Activated CD4-positive, alpha-beta T cell treated with anti-CD3 and anti-CD28 coated beads for 36 hours (primary cell): ENCODE data around the gene TAF11L4. TPM values are rescaled to one million over a fixed set of nuclear protein-coding genes. Genes with fewer than 3 reads are reported as not detected.
"Not testable (repeated sequence)": the region's sequence is repeated elsewhere in the genome, so short reads cannot be mapped to it uniquely, and the experiment has no call there.

Experiments
- ATAC-seq: fragments of 200-7000 bp; cut with Tn5 transposase; one replicate; pipeline ENCODE4 v1.10.0; 2021; ENCODE audit warnings: mild to moderate bottlenecking, moderate library complexity
- CTCF ChIA-PET: fragments of 350-600 bp; sonication (Branson Sonifier 250); formaldehyde crosslinking; loops from one replicate; lab custom pipeline; 2021; ENCODE audit warnings: antibody characterized with exemption; lab: Charles Lee
- POLR2A ChIA-PET: fragments of 350-600 bp; sonication (Branson Sonifier 250); formaldehyde crosslinking; loops from one replicate; lab custom pipeline; 2021; ENCODE audit warnings: antibody characterized with exemption, inconsistent platforms; lab: Charles Lee
- DNase-seq: peaks from one replicate; pipeline ENCODE4 v3.0.0-alpha.2; 2020
- H3K27ac Mint-ChIP-seq: one replicate; pipeline ENCODE4 v1.8.0; 2021; ENCODE audit warnings: mixed read lengths
- H3K27me3 Mint-ChIP-seq: one replicate; pipeline ENCODE4 v1.8.0; 2021; ENCODE audit warnings: mixed read lengths
- H3K36me3 Mint-ChIP-seq: one replicate; pipeline ENCODE4 v1.8.0; 2021; ENCODE audit warnings: low read depth, mixed read lengths
- H3K4me1 Mint-ChIP-seq: one replicate; pipeline ENCODE4 v1.8.0; 2021; ENCODE audit warnings: mixed read lengths
- H3K4me3 Mint-ChIP-seq: one replicate; pipeline ENCODE4 v1.8.0; 2021; ENCODE audit warnings: mild to moderate bottlenecking, moderate library complexity, mixed read lengths
- H3K9me3 Mint-ChIP-seq: one replicate; pipeline ENCODE4 v1.8.0; 2021; ENCODE audit warnings: low read depth, mixed read lengths
- intact Hi-C, 2 experiments: fragments of 100-400 bp; cut with DNase I in 1 of 2; cut with micrococcal nuclease in 1 of 2; formaldehyde crosslinking; loops; one replicate each; pipeline versions ENCODE4 v1.14.2 to v1.15.1; 2022 to 2024; cut with DNase I, micrococcal nuclease
- total RNA-seq, 2 experiments: library from RNA; stranded (reverse); gene quantifications; one replicate each; pipeline ENCODE4 v1.2.3, GENCODE V29; 2021

TAF11L4 gene
- total RNA-seq = not detected

- ATAC-seq, H3K27me3 Mint-ChIP-seq, H3K4me3 Mint-ChIP-seq, H3K9me3 Mint-ChIP-seq, DNase-seq, CTCF ChIA-PET, H3K36me3 Mint-ChIP-seq, intact Hi-C loops, H3K27ac Mint-ChIP-seq, POLR2A ChIA-PET, H3K4me1 Mint-ChIP-seq: not testable (repeated sequence)
These were observed at the start of gene TAF11L4 for GRCh38 chr5:17521501-17521900. Gene TAF11L4, plus strand, starts transcription at chr5:17521801.

GRCh38 chr5:17475064-17475463 is 46.5 kb upstream of the TAF11L4 start:
- ATAC-seq, H3K4me3 Mint-ChIP-seq, H3K27ac Mint-ChIP-seq, H3K36me3 Mint-ChIP-seq, CTCF ChIA-PET, POLR2A ChIA-PET, H3K27me3 Mint-ChIP-seq, DNase-seq, H3K4me1 Mint-ChIP-seq, H3K9me3 Mint-ChIP-seq, intact Hi-C loops: not testable (repeated sequence)

- H3K4me3 Mint-ChIP-seq = no peak overlapping the region
- no peaks in the 10 kb centered on the region for H3K27me3 Mint-ChIP-seq
- ChIA-PET POLR2A (no interaction called here), CTCF (no interaction called here)
- ATAC-seq (no peak), DNase-seq (no peak)
- intact Hi-C loops = no loop called here
- no peaks in the 10 kb centered on the region for H3K36me3 Mint-ChIP-seq
- H3K9me3 Mint-ChIP-seq = no peaks in the 10 kb centered on the region
- H3K27ac Mint-ChIP-seq = no peak overlapping the region
- H3K4me1 Mint-ChIP-seq = no peaks in the 10 kb centered on the region
These were observed 44.6 kb upstream of the TAF11L4 start for GRCh38 chr5:17477043-17477442.

GRCh38 chr5:17477573-17478265 is 43.9 kb upstream of the TAF11L4 start:
- Mint-ChIP-seq H3K4me3 (no peak overlapping the region), H3K27ac (no peak overlapping the region), H3K36me3 (no peaks in the 10 kb centered on the region), H3K27me3 (no peaks in the 10 kb centered on the region), H3K9me3 (no peaks in the 10 kb centered on the region), H3K4me1 (no peaks in the 10 kb centered on the region)
- DNase-seq (no peak), ATAC-seq (no peak)
- intact Hi-C loops = no loop called here
- ChIA-PET POLR2A (no interaction called here), CTCF (no interaction called here)

- CTCF ChIA-PET = no interaction called here
- H3K9me3 Mint-ChIP-seq = no peaks in the 10 kb centered on the region
- POLR2A ChIA-PET = no interaction called here
- H3K36me3 Mint-ChIP-seq = no peaks in the 10 kb centered on the region
- no peaks in the 10 kb centered on the region for H3K27me3 Mint-ChIP-seq
- H3K4me1 Mint-ChIP-seq = no peaks in the 10 kb centered on the region
- intact Hi-C loops = no loop called here
- H3K4me3 Mint-ChIP-seq = no peak overlapping the region
- ATAC-seq (no peak), DNase-seq (no peak)
- no peak overlapping the region for H3K27ac Mint-ChIP-seq
These were observed 40.2 kb upstream of the TAF11L4 start for GRCh38 chr5:17481378-17481777.

- no peaks in the 10 kb centered on the region for H3K4me1 Mint-ChIP-seq
- H3K36me3 Mint-ChIP-seq = no peaks in the 10 kb centered on the region
- H3K27ac Mint-ChIP-seq = no peak overlapping the region
- H3K9me3 Mint-ChIP-seq = no peaks in the 10 kb centered on the region
- POLR2A ChIA-PET = no interaction called here
- ATAC-seq = no peak
- intact Hi-C loops = no loop called here
- no peak overlapping the region for H3K4me3 Mint-ChIP-seq
- no peaks in the 10 kb centered on the region for H3K27me3 Mint-ChIP-seq
- CTCF ChIA-PET = no interaction called here
- no peak for DNase-seq
These were observed 38.8 kb upstream of the TAF11L4 start for GRCh38 chr5:17482790-17483189.

- H3K4me1 Mint-ChIP-seq, H3K4me3 Mint-ChIP-seq, CTCF ChIA-PET, H3K9me3 Mint-ChIP-seq, H3K27me3 Mint-ChIP-seq, POLR2A ChIA-PET, H3K27ac Mint-ChIP-seq, intact Hi-C loops, DNase-seq, ATAC-seq, H3K36me3 Mint-ChIP-seq: not testable (repeated sequence)
These were observed 35.0 kb upstream of the TAF11L4 start for GRCh38 chr5:17486464-17487173.

GRCh38 chr5:17487174-17487512 is 34.5 kb upstream of the TAF11L4 start:
- intact Hi-C loops = no loop called here
- DNase-seq (no peak), ATAC-seq (no peak)
- H3K4me1 Mint-ChIP-seq = no peaks in the 10 kb centered on the region
- ChIA-PET POLR2A (no interaction called here), CTCF (no interaction called here)
- H3K9me3 Mint-ChIP-seq = no peaks in the 10 kb centered on the region
- no peak overlapping the region for H3K4me3 Mint-ChIP-seq
- H3K27ac Mint-ChIP-seq = no peak overlapping the region
- H3K36me3 Mint-ChIP-seq = no peaks in the 10 kb centered on the region
- H3K27me3 Mint-ChIP-seq = no peaks in the 10 kb centered on the region

- H3K4me1 Mint-ChIP-seq, DNase-seq, H3K4me3 Mint-ChIP-seq, H3K27me3 Mint-ChIP-seq, CTCF ChIA-PET, POLR2A ChIA-PET, ATAC-seq, H3K9me3 Mint-ChIP-seq, H3K36me3 Mint-ChIP-seq, H3K27ac Mint-ChIP-seq, intact Hi-C loops: not testable (repeated sequence)
These were observed 30.3 kb upstream of the TAF11L4 start for GRCh38 chr5:17491257-17491656.

GRCh38 chr5:17492770-17493169 is 28.8 kb upstream of the TAF11L4 start:
- intact Hi-C loops = no loop called here
- Mint-ChIP-seq H3K27me3 (no peaks in the 10 kb centered on the region), H3K27ac (no peak overlapping the region), H3K9me3 (no peaks in the 10 kb centered on the region), H3K36me3 (no peaks in the 10 kb centered on the region), H3K4me3 (no peak overlapping the region), H3K4me1 (no peaks in the 10 kb centered on the region)
- no peak for ATAC-seq
- no peak for DNase-seq
- POLR2A ChIA-PET = no interaction called here
- CTCF ChIA-PET = no interaction called here

- DNase-seq (no peak), ATAC-seq (no peak)
- POLR2A ChIA-PET = no interaction called here
- Mint-ChIP-seq H3K27ac (no peak overlapping the region), H3K9me3 (no peaks in the 10 kb centered on the region), H3K36me3 (no peaks in the 10 kb centered on the region), H3K4me3 (no peak overlapping the region), H3K27me3 (no peaks in the 10 kb centered on the region), H3K4me1 (no peaks in the 10 kb centered on the region)
- CTCF ChIA-PET = no interaction called here
- intact Hi-C loops = no loop called here
These were observed 24.2 kb upstream of the TAF11L4 start for GRCh38 chr5:17497446-17497845.

GRCh38 chr5:17497931-17498330 is 23.7 kb upstream of the TAF11L4 start, which contains the start of gene TAF11L2:
Gene TAF11L2, plus strand, starts transcription at chr5:17498231.
- H3K36me3 Mint-ChIP-seq, H3K4me1 Mint-ChIP-seq, H3K9me3 Mint-ChIP-seq, POLR2A ChIA-PET, intact Hi-C loops, CTCF ChIA-PET, DNase-seq, H3K27ac Mint-ChIP-seq, H3K4me3 Mint-ChIP-seq, H3K27me3 Mint-ChIP-seq, ATAC-seq: not testable (repeated sequence)
